HG03108 (cell line): ENCODE results near the gene AUTS2.
A peak's percentile ranks its signal among the peaks of the same experiment; 100 is the strongest.

Source experiments
- ATAC-seq: cut with Tn5 transposase; IDR thresholded peaks from one replicate; pipeline ENCODE4 v1.9.1; 2021; ENCODE audit warnings: moderate library complexity; ENCODE audit not compliant: unreplicated experiment

Gene AUTS2

DNA sequence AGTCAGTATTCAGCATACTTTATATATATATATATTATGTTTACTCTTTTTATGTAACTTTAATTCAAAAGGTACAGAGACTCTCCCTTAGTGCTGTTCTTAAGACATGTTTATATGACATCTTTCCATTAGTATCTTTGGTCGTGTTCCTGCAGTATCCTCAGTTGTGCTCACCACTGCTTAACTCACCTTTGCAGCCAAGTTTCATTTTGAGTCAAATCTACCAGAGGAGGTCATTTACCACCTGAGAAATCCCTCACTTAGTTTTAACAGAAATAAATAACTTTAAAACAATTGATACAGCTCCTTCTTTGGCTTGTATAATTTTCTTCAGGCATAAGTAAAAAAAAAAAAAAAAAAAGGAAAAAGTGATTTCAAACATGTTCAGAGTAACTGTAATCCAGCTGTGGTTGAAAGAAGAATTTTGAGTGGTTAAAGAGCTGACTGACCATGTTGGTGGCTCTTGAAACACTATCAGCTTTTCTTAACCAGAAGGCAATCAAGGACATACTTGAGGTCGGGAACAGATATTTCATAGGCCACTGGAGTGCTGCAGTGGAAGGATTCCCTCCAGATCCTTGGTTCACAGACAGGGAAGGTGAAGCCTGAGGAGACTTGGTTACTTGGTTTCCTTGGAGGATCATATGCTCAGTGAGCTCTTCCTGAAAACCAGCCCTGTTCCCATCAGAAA, 116.8 kb downstream of the AUTS2 start:
- no peak for ATAC-seq

DNA sequence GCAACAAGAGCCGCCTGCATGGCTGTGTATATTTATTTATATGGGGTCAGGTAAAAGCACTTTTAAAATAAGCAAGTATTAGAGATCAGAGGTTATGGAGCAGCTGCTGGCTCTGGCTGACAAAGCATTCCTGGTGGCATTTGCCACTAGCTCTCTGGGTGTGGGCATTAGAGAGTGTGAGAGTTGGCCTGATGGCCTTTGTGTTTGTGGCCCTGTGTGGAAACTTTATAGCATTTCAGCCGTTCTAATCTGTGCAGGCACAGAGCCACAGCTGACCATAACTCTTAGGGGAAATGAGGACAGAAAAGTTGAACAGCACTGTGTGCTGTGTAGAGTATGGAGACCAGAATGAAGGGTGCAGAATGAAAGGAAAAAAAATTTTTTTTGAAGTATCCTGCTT, 118.9 kb downstream of the AUTS2 start:
- no peak for ATAC-seq

DNA sequence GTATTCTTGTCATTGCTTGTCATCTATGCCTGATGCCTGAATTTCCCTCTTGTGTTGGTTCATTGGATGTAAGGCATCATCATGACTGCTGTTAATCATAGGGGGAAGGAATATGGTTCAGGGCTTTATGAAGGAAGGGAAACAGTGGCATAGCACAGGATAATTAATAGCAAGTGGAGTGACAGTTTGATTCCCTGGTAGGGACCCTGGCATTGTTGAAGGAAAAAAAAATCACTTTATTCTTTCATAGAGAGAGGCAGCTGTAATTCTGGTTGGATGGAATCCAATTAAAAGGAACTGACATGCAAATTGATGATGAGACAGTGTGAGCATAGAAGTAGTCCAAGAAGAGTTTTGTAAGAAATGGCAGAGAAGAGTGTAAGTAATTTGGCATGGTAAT, 121.4 kb downstream of the AUTS2 start:
- no peak for ATAC-seq

DNA sequence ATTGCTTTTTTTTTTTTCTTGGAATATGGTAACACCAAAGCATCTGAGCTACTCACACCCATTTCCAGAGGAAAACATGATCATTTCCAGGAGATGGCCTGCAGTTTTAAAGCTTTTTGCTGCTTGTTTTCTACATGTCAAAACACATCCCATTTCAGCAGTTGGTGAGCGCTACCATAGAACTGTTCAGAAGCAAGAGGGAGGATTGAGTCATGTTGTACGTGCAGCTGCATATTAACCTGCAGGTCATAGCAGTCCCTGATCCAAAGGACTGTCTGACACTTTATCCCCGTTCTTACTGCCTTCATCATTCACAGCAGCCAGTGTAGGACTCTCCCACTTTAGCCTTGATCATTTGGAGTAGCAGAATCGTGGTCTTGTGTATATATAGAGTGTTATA, 124.6 kb downstream of the AUTS2 start:
- no peak for ATAC-seq

DNA sequence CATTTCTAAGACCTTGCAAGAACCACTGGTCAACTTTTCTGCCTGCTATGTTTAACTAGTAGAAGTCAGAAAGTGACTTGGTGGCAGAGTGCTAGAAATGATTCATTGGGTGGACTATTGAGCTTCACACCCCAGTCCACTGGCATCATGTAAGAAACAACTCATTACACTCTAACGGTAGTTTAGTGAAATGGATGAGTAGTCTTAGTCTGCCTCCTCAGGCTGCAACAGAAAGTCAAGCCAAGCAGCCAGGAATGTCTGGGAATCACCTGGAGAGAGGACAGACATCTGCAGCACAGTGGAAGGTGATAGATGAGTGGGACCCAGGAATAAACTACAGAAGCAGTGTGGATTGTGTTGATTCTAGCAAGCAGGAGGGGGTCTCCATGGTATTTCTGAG, 125.4 kb downstream of the AUTS2 start:
- no peak for ATAC-seq

DNA sequence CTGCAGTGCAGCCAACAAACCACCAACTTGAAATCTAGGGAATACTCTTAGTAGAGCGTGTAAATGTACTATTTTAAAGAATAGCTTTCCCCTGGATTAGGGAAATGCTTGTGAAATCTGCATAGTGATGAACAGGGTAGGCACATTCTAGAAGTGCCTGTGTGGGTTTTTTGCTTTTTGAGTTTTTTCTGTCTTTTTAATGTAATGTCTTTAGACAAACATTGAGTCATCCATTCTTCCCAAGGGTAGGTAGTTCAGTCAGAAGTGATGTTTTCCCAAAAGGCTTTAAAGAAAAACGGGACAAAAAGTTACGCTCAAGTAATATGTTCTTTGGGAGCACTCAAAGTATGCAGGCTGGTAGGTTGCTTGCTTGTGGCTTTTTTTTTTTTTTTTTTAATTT, 130.0 kb downstream of the AUTS2 start:
- ATAC-seq = no peak

DNA sequence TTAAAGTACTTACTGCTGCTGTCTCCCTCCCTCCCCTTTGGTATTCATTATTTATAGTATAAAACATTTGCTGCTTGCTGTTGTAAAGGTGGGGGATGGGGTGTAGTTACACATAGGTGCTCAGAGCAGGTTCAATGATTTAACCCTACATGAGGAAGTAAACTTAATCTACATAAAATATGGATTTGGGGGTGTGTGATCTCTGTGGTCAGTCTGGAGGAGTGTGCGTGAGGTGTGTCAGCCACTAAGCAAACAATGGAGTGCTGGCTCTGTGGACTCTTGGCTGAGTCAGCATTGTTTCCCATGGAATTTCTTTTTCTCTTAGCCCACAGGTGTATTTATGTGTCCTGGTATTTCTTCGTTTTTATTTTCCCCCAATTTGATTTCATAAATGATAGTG, 133.9 kb downstream of the AUTS2 start:
- ATAC-seq = no peak

DNA sequence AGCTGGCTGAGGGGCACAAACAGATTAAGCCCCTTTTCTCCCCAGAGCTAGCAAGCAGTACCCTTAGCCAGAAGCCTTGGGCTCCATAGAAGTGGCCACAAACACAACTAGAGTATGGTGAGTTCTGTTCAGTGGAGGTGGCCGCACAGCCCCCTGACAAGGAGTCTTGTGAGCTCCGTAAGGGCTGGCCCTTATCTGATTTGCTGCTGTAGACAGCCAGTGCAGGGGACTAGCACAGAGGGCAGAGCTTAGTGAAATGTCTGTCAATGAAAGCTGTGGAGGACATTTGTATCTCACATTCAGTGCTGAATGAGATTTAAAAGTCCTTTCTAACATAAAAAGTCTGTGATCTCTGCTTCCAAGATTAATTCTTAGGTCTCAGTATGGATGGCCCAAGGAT, 137.3 kb downstream of the AUTS2 start:
- no peak for ATAC-seq

DNA sequence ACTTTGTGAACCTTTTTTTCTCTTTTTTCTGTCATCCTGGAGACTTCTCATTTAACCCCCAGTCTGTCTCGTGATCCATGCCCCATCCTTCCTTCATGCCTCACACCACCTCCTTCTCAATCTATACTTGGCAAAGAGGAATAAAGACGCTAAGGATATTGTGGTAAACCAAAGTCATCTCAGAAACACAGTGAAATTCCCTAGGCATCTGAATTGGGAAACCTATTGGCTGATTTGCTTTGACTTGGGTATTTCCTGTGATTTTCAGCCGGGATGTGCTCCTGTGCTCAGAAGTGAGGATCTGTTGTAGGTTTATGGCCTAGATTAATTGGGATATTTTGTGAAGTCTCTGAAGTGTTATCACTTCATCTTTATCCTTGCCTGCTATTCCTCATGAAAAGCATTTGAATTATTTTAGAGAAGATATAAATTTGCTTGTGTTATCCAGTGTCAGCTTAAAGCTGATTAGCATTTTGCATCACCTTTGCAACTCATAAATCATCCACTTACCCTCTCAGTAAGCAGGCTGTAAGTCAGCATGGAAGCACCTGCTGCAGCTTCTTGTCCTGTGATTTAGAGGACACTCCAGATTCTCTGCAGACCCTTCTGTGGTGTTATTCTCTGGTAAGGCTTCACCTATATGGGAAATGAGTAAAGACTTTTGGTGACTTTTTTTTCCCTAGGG, 138.0 kb downstream of the AUTS2 start:
- no peak for ATAC-seq

DNA sequence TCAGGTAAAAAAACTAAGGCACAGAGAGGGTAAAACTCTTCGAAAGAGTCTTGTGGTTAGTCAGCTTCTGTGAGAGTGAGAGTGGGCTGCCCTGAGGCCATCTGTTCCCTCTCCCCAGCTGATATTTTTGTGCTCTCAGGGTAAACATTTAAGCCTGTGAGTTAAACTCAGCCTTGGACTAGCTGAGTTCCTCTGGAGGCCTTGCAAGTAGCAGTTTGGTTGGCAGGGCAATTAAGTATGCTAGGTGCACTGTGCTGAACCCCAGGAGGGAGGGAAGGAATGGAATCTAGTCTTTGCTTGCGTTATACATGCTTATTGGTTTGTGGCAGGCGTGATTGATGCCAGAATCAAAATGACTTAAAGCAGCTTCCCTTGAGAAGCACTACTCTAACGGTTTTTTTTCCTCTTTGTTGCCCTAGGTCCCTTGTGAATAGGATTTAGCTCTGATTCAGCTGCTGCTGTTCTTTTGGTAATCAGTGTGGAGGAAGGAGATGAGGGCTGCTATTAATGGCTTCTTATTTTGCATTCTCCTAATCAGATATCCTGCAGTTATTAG, 140.2 kb downstream of the AUTS2 start:
- ATAC-seq = peak; percentile 65

DNA sequence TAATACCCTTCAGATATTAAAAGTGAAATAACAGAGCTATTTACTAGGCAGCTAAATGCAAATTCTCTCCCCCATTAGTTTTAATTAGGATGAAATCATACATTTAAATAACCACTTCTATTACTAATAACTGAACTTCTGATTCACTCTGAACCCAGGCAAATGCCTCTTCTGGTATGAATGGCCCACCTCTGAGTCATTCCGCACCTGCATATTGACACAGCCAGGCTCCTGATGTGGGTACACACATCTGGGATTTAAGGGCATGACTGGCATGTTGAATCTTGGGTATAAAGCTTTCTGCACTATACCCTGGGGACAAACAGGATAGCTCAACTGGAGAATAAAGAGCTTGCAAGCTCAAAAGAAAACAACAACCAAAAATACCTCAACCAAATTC, 140.9 kb downstream of the AUTS2 start:
- peak; percentile 64 for ATAC-seq

DNA sequence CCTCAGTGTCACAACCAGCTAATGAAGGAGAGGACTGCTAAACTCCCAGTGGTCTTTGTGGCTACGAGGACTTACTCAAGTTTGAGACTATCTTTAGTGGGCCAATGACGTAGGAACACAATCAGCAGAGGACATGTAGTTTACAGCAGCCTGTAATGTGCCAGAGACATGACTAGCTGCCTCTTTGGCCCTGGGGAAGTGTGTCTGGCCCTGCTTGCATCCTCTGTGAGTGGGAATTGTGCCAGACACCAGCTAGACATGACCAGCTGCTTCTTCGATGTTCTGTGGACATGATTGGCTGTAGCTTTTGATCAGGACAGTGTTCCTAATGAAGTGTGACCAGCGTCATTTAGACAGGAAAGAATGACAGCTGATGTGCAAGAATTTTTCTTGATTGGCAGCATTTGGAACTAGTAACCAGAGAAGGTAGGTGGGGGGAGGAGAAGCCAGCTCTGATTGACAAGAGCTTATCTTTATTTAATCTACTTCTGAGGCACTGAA, 141.7 kb downstream of the AUTS2 start:
- peak; percentile 46 for ATAC-seq

DNA sequence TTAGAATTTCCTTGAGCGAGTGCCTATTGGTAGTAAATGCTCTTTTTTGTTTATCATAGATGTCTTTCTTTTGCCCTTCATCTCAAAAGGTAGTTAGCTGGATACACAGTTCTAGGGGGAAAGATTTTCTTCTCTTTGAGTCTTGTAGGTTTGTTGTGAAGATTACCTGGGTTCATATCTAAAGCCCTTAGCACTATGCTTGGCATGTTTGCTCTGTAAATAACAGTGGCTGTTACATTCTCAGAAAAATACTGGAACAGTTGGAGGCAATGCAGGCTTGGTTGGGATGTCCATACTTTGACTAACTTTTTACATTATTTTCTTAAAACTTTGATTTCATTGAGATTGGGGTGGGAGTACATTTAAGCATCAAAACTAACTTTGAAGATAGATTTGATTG, 144.0 kb downstream of the AUTS2 start:
- ATAC-seq = no peak

DNA sequence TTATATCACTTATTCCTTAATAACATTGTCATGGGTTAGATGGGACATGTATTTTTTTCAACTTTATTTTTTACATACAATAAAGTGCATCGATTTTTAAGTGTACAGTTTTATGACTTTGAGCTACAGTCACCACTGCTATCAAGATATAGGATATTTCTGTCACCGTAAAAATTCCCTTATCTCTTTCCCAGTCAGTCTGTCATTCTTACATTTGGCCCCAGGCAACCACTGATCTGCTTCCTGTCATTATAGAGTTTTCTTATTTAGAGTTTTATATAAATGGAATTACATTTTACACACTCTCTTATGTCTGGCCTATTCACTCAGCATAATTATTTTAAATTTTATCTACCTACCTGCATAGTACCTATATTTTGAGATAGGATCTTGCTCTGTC, 145.2 kb downstream of the AUTS2 start:
- ATAC-seq = no peak

DNA sequence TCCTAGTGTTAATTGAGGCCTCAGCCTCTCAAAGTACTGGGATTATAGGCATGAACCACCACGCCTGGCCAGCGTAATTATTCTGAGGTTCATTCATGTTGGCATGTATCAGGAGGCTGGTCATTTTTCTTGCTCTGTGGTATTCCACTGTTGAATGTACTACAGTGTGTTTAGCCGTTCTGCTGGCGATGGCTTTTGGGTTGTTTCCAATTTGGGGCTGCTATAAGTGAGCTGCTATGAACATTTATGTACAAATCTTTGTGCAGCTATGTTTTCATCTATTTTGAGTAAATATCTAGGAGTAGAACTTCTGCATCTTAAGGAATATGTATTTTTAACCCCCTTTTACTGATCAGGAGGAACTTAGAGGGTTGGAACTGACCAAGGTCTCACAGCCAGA, 145.8 kb downstream of the AUTS2 start:
- no peak for ATAC-seq

DNA sequence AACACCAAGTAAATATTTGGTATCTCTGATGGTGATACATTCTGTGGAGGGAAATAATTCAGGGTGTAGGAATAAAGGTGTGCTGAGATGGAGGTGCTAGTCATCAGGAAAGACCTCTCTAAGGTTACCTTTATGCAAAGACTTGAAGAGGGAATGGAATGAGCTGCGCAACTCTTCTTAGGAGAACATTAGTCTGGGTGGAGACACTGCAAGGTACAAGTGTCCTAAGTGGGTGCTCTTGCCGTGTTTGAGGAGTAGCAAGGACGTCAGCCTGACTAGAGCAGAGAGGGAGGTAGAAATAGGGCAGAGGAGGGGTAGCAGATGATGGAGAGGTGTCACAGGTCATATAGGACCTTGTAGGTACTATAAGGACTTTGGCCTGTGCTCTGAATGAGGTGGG, 148.1 kb downstream of the AUTS2 start:
- no peak for ATAC-seq

DNA sequence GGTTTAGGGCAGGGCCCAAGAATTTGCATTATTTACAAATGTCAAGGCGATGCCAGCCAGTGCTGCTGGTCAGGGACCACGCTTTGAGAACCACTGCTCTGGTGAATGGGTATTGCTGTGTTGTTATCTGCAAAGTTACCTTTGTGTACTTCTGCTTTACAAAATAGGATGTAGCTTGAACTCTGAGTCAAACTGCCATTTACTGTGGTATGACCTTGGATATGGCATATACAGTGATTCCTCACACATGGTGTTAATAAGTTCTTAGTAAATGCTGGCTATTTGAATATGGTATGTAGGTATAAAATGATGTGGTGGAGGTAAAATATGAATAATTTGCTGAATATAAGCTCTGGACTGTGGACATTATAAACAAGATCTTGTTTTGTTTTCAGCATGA, 148.9 kb downstream of the AUTS2 start:
- ATAC-seq = no peak

DNA sequence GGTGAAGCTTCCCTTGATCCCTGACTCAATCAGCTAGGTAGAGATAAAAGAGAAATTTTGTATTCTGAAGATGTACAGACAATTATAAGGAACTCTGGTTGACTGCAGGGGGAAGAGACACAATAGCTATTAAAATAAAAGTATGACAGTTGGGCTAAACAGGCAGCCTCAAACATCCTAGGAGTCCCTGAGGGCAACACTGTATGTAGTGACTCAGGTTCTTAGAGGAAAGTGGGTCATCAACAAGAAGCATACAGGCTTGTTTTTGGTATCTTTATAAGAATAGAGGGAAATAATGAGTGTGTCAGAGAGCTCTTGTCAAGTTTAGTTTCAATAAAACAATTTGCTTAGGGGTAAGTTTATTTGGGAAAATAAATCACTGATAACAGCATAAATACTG, 150.3 kb downstream of the AUTS2 start:
- no peak for ATAC-seq

DNA sequence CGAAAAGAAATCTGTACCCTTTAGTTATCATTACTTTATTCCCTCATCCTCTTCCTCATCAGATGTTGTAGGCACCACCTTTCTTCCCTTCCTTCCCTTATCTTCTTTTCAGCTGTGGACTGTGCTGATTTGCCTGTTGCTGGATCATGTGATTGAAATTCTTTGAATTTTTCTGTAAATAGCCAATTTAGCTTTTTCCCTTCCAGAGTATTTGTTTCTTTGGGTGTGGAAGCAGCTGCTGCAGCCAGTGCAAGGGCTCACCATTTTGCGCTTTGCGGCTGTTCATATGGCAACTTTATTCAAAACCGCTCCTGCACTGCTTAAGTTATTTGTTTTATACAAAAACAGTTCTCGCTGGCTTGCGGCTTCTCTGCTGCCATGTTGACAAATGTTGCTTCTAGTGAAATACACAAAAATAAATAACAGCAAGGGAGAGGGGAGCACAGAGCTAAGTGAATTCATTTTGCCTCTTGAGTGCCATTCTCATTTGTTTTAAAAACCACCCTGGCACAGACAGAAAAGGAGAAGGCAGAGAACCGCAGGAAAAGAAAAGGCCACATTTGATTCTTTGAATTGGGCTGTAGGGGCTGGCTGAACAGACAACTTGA, 151.2 kb downstream of the AUTS2 start:
- no peak for ATAC-seq

DNA sequence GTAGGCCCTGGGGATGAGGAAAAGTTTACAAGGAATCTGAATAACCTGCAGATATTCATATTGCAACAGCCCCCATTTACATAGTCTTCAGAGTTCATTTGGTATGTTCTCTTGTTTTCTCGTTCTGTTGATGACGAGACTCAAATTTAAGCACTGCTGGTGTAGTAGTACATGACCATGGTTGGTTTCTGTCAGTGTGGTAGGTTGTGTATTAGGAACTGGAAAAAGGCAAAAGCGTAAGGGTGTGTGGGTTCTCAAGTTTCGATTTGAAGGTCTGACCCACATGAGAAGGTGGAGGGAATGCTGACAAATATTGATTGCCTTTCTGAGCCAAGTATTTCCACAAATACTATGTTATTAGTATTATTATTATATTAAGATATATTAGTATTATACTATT, 151.7 kb downstream of the AUTS2 start:
- no peak for ATAC-seq

DNA sequence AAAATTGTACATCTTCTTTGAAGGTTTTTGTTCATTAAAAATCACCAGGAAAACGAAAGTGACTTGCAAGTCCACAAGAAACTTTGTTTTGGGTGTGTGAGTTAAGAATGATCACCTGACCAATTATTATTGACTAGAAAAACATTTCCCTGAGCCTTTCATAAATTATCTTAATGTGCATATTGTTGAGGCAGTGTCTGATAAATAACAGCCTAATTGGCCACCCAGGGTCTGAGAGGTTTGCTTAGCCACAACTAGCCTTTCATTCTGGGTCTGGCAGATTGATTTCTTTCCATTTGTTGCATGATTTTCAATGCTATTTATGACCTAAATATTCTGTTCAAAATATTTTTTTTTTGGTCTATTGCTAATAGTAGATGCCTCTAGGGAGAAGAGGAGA, 152.8 kb downstream of the AUTS2 start:
- ATAC-seq = no peak

DNA sequence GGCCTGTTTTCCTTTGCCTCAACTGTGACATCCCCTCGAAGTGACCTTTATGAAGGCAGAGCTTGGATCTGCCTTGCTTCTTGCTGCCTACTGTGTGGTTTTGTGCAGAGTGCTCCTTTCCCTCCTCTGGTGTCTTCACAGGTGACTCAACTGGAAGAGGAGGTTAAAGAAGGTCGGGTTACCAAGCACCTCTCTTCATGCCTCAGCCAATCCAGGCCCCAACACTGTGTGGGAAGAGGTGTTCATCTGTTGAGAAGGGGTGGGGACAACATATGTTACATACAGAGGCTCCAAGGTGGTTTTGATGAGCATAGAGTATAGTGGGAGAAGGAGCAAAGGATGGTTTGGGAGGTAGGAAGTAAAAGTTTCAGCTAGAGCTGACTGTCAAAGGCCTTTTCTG, 155.7 kb downstream of the AUTS2 start:
- no peak for ATAC-seq
